Dermis blood vessel endothelial cell (primary cell): ENCODE data around the gene ESYT2. TPM values are rescaled to one million over a fixed set of nuclear protein-coding genes. Genes with fewer than 3 reads are reported as not detected.

Experiments used
- DNase-seq: peaks from one replicate; pipeline ENCODE4 v3.0.0; 2010
- total RNA-seq: library from RNA; depleted of rRNA; stranded (reverse); fragments of >200 nt; gene quantifications from 2 replicates; pipeline ENCODE4 v1.2.3, GENCODE V29; 2014

Gene ESYT2
- total RNA-seq, 1 donor from 2014 or later = 67.6 TPM

DNA sequence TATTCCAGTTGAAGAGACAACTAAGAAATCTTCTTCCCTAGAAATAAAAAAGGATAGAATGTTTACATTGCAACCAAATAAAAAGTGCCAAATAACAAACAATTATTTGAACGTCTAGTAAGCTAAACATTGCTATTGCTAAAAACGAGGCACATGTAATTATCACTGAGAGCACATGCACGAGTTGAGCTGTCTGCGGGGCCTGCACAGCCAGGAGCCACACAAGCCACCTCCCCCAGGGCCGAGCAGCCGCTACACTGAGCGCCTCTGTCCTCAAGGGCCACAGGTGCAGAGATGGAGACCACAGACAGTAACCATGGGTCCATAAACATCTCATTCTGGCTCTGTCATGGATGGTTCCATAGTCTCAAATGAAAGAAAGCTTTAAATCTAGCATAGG is 141.9 kb downstream of the ESYT2 start:
- no peak for DNase-seq

- no peak for DNase-seq
These were observed 143.6 kb downstream of the ESYT2 start for GRCh38 chr7:158685693-158686092.

DNA sequence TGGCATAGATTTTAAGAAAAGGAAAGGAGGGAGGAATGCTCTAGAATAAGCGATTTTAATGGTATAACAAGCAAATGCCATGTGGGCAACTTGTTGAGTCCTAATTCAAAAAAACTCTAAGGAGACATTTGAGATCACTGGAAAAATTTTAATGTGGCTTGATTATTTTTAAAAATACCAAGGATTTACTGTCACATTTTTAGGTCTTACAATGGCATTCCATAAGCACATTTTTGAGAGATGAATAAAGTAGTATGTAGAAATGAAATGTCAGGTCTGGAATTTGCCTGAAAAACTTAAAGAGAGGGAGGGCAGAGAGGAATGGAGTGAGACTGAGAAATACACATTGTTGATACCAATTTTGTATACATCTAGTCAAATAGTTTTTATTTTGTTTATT is 145.0 kb downstream of the ESYT2 start:
- DNase-seq = no peak

DNA sequence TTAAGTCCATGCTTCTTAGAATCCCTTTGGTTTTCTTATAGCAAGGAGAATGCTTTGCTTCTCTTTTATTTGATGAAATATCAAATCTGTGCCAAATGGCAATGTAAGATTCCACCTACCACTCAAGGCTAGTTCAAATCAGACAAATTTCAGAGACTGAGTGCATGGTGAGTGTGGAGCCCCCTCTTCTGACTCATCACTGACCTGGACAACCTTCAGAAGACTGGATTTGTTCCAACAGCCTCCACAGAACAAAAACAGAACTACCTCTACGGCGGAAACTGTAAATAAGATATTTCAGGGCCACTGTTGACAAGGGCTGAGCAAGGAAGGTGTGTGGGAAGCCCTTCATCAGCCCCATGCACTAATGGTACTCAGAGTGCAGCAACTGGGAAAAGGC is 145.8 kb downstream of the ESYT2 start:
- DNase-seq = peak; percentile 47

DNA sequence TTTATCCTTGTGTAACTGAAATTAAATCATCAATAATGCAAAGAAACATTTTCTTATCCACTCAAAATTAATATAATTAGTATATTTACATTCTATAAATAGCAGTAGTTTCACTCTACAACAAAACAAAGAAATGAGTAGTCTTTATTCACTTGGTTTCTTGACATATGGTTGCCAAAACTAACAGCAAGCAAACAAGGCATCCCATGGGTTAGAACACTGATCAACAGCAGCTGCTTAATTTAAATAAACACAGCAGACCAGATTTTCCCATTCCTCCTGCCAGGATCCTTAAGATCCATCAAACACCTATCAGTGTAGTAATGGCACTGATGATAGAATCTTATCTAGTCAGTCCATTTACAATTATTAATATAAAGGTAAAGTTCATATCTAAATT is 146.9 kb downstream of the ESYT2 start:
- DNase-seq = no peak

Other genes with a start within 250 kb of the ESYT2 start
- 2.1 and 2.2 TPM in 2 replicates for gene PTPRN2, start 241.7 kb downstream of the ESYT2 start, total RNA-seq
- gene NCAPG2, start 124.7 kb downstream of the ESYT2 start, total RNA-seq = 12.4 and 46.8 TPM in 2 replicates
- 4.9 and 5.3 TPM in 2 replicates for gene DYNC2I1, start 27.0 kb upstream of the ESYT2 start, total RNA-seq